Naive thymus-derived CD8-positive, alpha-beta T cell (primary cell): ENCODE results near the gene GALNT2. TPM values are rescaled to one million over a fixed set of nuclear protein-coding genes. Genes with fewer than 3 reads are reported as not detected.

Experiments
- ATAC-seq, 2 donors: fragments of 150-1000 bp; cut with Tn5 transposase in 1 of 2; sonication (Bioruptor Pico), chemical (Tn5 transposase) in 1 of 2; 1 replicate in 1 of 2; 2 replicates in 1 of 2; pipeline ENCODE4 v1.10.0; 2021; ENCODE audit warnings: mild to moderate bottlenecking in 2 of 2, moderate library complexity in 2 of 2
- POLR2A ChIA-PET: fragments of 350-600 bp; sonication (Branson Sonifier 250); formaldehyde crosslinking; loops from one replicate; lab custom pipeline; 2021; ENCODE audit warnings: antibody characterized with exemption; lab: Charles Lee
- DNase-seq, 10 donors: peaks; one replicate each; pipeline versions ENCODE4 v3.0.0 to v3.0.0-alpha.2; 2020 to 2022
- H3K27ac Mint-ChIP-seq, 10 donors: one replicate each; pipeline ENCODE4 v1.8.0; 2020 to 2022; ENCODE audit warnings: mild to moderate bottlenecking in 10 of 10, mixed read lengths in 10 of 10, moderate library complexity in 4 of 10, inconsistent platforms in 1 of 10
- H3K27me3 Mint-ChIP-seq, 5 donors: one replicate each; pipeline ENCODE4 v1.8.0; 2021 to 2022; ENCODE audit warnings: mixed read lengths in 5 of 5
- H3K36me3 Mint-ChIP-seq, 3 donors: one replicate each; pipeline ENCODE4 v1.8.0; 2020 to 2022; ENCODE audit warnings: mixed read lengths in 3 of 3, mild to moderate bottlenecking in 2 of 3, inconsistent platforms in 1 of 3
- H3K4me1 Mint-ChIP-seq, 4 donors: one replicate each; pipeline ENCODE4 v1.8.0; 2021 to 2022; ENCODE audit warnings: mixed read lengths in 4 of 4
- H3K4me3 Mint-ChIP-seq, 10 donors: one replicate each; pipeline ENCODE4 v1.8.0; 2020 to 2022; ENCODE audit warnings: mild to moderate bottlenecking in 10 of 10, mixed read lengths in 10 of 10, moderate library complexity in 6 of 10, inconsistent platforms in 1 of 10
- H3K9me3 Mint-ChIP-seq, 9 donors: one replicate each; pipeline ENCODE4 v1.8.0; 2020 to 2022; ENCODE audit warnings: mixed read lengths in 9 of 9, mild to moderate bottlenecking in 3 of 9, inconsistent platforms in 1 of 9, moderate library complexity in 1 of 9
- polyA plus RNA-seq, 3 donors: library from polyadenylated mRNA; unstranded; fragments of 300-500 nt; fragmentation: Illumina TruSeq; gene quantifications; one replicate each; pipeline ENCODE4 v1.2.3, GENCODE V29; 2021
- total RNA-seq, 8 experiments: library from RNA in 2 of 8; stranded (reverse) in 2 of 8; gene quantifications; one replicate each; pipeline ENCODE4 v1.2.3 and lab custom pipeline; 2021 to 2026

GALNT2 gene
- total and polyA plus RNA-seq, 5 experiments from 2014 or later, result 10.7 to 22.2 (median 15.3) TPM

DNA sequence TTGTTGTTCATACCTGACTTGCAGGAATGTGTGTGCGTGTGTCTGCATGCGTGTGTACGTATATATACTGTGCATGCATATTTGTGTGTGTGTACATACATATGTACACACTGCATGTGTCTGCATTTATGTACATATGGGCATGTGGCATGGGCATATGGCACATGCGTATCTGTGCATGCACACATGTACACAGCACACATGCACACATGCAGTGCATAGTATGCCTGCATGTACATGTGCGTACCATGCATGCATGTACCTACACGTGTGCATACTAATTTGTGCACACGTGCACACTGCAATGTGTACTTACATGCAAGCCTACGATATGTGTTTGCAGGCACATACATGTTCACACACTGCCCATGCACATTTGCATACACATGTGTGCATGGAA lies 43.9 kb downstream of the GALNT2 start:
- POLR2A ChIA-PET, result interaction anchor here (0.5 kb wide), 1 partner anchor 1323 kb away, joined by 4 read pairs; no protein-coding TSS in a partner anchor
- H3K4me1 Mint-ChIP-seq, result peaks cover 22 to 74% (median 71%) of the 10 kb centered on the region in 4 donors
- peak overlapping the region in 2 of 10 donors; percentile 9 to 57 for H3K27ac Mint-ChIP-seq
- no peaks in the 10 kb centered on the region for H3K27me3 Mint-ChIP-seq
- no peak for DNase-seq
- no peaks in the 10 kb centered on the region for H3K9me3 Mint-ChIP-seq
- H3K36me3 Mint-ChIP-seq, result peaks cover 0 to 21% (median 13%) of the 10 kb centered on the region in 3 donors
- no peak for ATAC-seq
- no peak overlapping the region for H3K4me3 Mint-ChIP-seq

DNA sequence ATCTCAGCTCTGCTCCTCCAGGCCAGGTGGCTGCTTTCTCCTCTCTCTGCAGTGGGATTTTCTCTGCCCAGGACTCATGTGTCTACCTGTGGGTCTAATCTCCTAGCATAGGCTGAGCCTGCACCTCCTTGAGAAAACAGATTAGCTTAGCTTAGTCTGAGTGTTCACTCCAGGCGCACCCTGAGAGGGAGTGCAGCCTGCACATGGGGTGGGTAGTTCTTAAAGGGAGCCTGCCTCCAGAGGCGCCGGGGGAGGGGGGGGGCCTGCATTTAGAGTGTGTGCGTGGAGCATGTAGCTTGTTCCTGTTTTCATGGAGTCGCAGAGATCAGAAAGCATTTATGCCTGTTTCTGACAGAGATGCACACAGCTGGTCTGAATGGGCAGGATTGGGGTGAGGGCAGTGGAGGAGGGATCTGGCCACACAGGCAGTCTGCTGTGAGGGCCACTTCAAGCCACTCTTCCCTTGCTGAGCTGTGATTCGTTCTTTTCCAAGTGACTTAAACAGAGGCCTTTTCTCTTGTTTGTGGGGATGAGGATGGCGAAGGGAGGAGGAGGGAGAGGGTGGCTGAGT lies 45.2 kb downstream of the GALNT2 start:
- Mint-ChIP-seq H3K4me3 (peak overlapping the region in 1 of 10 donors; percentile 36), H3K36me3 (peaks cover 0 to 27% (median 14%) of the 10 kb centered on the region in 3 donors), H3K27ac (peak overlapping the region in 4 of 10 donors; percentile 56 to 84 (median 74)), H3K27me3 (no peaks in the 10 kb centered on the region), H3K9me3 (no peaks in the 10 kb centered on the region), H3K4me1 (peaks cover 20 to 75% (median 68%) of the 10 kb centered on the region in 4 donors)
- DNase-seq, result no peak
- POLR2A ChIA-PET, result interaction anchor here (0.5 kb wide), 1 partner anchor 44 kb away, joined by 3 read pairs; no protein-coding TSS in a partner anchor
- ATAC-seq, result no peak

DNA sequence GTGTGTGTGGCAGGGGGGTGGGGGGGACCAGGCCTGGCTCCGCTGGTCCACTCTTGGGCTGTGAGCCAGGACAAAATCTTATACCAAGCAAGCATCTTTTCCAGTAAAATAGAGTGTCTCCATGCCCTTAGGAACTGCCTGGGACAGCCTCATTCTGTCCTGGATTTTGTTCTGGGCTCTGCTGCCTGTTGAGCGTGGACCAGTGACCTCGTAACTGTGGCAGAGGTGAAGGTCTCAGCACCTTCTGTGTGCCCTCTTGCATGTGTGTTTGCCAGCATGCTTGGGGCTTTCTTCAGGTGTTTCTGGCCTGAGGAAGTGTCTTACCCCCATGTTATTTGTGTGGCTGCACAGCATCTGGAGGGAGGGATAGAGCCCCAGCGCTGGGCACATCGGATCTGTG lies 45.7 kb downstream of the GALNT2 start:
- peak overlapping the region in 1 of 10 donors; percentile 29 for H3K27ac Mint-ChIP-seq
- no peak for ATAC-seq
- POLR2A ChIA-PET, result no interaction called here
- peak overlapping the region in 1 of 10 donors; percentile 11 for H3K4me3 Mint-ChIP-seq
- peaks cover 0 to 27% (median 14%) of the 10 kb centered on the region in 3 donors for H3K36me3 Mint-ChIP-seq
- H3K27me3 Mint-ChIP-seq, result no peaks in the 10 kb centered on the region
- no peaks in the 10 kb centered on the region for H3K9me3 Mint-ChIP-seq
- peaks cover 22 to 71% (median 67%) of the 10 kb centered on the region in 4 donors for H3K4me1 Mint-ChIP-seq
- DNase-seq, result no peak

- H3K36me3 Mint-ChIP-seq, result peaks cover 0 to 27% (median 14%) of the 10 kb centered on the region in 3 donors
- peak overlapping the region in 3 of 10 donors; percentile 19 to 38 (median 29) for H3K27ac Mint-ChIP-seq
- DNase-seq, result no peak
- POLR2A ChIA-PET, result interaction anchor here (0.6 kb wide), 1 partner anchor 21 kb away, joined by 5 read pairs; no protein-coding TSS in a partner anchor
- ATAC-seq, result no peak
- peaks cover 23 to 71% (median 65%) of the 10 kb centered on the region in 4 donors for H3K4me1 Mint-ChIP-seq
- H3K4me3 Mint-ChIP-seq, result no peak overlapping the region
- H3K27me3 Mint-ChIP-seq, result no peaks in the 10 kb centered on the region
- H3K9me3 Mint-ChIP-seq, result no peaks in the 10 kb centered on the region
Observed at GRCh38 chr1:230113235-230113592, 46.2 kb downstream of the GALNT2 start.

DNA sequence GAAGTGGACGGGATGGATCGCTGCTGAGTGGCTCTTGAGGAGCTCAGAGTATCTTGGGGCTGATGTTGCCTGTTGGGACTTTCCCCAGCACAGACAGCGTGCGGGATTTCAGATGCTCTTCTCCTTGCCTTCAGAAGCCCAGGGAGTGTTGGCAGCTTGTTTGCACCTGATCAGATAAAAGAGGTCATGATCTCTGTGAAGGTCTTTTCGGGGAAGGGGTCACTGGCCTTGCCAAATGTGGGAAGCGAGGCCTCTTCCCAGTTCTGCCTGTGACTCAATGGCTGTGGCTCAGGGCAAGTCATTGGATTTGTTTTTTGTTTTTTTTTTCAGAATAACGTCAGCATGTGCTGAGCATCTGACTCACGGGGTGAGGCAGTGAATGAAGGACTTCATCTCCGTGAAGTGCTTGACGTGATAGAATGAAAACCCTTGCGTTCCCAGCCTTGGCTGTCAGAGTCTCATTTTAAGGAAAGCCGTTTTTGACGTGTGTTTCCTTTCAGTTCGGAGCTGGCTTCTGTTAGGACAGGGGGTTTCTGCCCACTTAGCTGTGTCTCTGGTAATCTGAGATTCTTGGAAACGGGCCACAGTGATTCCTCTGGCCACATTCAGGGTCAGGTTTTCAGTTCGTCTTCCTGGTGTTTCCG lies 46.7 kb downstream of the GALNT2 start:
- no peaks in the 10 kb centered on the region for H3K9me3 Mint-ChIP-seq
- H3K27ac Mint-ChIP-seq, result peak overlapping the region in 2 of 10 donors; percentile 19 to 38
- no peak overlapping the region for H3K4me3 Mint-ChIP-seq
- H3K36me3 Mint-ChIP-seq, result peaks cover 0 to 27% (median 14%) of the 10 kb centered on the region in 3 donors
- no peaks in the 10 kb centered on the region for H3K27me3 Mint-ChIP-seq
- DNase-seq (no peak), ATAC-seq (no peak)
- H3K4me1 Mint-ChIP-seq, result peaks cover 23 to 71% (median 62%) of the 10 kb centered on the region in 4 donors
- POLR2A ChIA-PET, result interaction anchor here (0.6 kb wide), 1 partner anchor 20 kb away, joined by 5 read pairs; no protein-coding TSS in a partner anchor

GRCh38 chr1:230114237-230114651 lies 47.2 kb downstream of the GALNT2 start:
- no peak for ATAC-seq
- no peak for DNase-seq
- POLR2A ChIA-PET, result no interaction called here
- no peaks in the 10 kb centered on the region for H3K9me3 Mint-ChIP-seq
- no peaks in the 10 kb centered on the region for H3K27me3 Mint-ChIP-seq
- peaks cover 25 to 70% (median 57%) of the 10 kb centered on the region in 4 donors for H3K4me1 Mint-ChIP-seq
- H3K36me3 Mint-ChIP-seq, result peaks cover 0 to 27% (median 14%) of the 10 kb centered on the region in 3 donors
- H3K4me3 Mint-ChIP-seq, result no peak overlapping the region
- H3K27ac Mint-ChIP-seq, result peak overlapping the region in 1 of 10 donors; percentile 19

GRCh38 chr1:230117694-230118093 lies 50.7 kb downstream of the GALNT2 start:
- Mint-ChIP-seq H3K4me3 (no peak overlapping the region), H3K27ac (peak overlapping the region in 1 of 10 donors; percentile 65), H3K9me3 (no peaks in the 10 kb centered on the region), H3K4me1 (peaks cover 29 to 57% (median 46%) of the 10 kb centered on the region in 4 donors), H3K36me3 (peaks cover 0 to 36% (median 22%) of the 10 kb centered on the region in 3 donors), H3K27me3 (no peaks in the 10 kb centered on the region)
- ATAC-seq (no peak), DNase-seq (no peak)
- POLR2A ChIA-PET, result no interaction called here

DNA sequence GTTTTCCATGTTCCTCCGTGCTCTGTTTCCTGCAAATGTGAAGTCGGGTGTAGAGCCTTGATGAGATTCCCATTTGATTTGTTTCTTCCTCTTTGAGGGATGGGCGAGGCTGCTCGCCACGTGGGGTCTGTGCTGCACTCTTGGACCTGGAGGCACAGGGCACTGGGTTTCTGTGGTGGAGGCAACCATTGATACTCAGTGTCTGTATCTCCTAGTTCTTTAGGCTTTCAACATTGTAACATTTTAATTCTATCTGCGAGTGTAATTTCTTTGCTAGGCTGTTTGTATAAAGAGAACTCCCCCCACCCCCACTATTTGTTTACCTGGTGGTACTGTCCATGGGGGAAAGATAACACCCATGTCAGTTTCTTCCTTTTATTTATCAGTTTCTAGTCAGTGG lies 52.3 kb downstream of the GALNT2 start:
- Mint-ChIP-seq H3K9me3 (no peaks in the 10 kb centered on the region), H3K36me3 (peaks cover 0 to 26% (median 14%) of the 10 kb centered on the region in 3 donors), H3K27me3 (no peaks in the 10 kb centered on the region), H3K4me3 (no peak overlapping the region), H3K4me1 (peaks cover 32 to 63% (median 54%) of the 10 kb centered on the region in 4 donors), H3K27ac (peak overlapping the region in 2 of 10 donors; percentile 42 to 50)
- ATAC-seq (no peak), DNase-seq (no peak)
- POLR2A ChIA-PET, result no interaction called here

GRCh38 chr1:230120289-230120920 lies 53.4 kb downstream of the GALNT2 start:
- Mint-ChIP-seq H3K27me3 (no peaks in the 10 kb centered on the region), H3K9me3 (no peaks in the 10 kb centered on the region)

GRCh38 chr1:230120921-230121381 lies 53.9 kb downstream of the GALNT2 start:
- peaks cover 0 to 18% (median 11%) of the 10 kb centered on the region in 3 donors for H3K36me3 Mint-ChIP-seq
- H3K27me3 Mint-ChIP-seq, result no peaks in the 10 kb centered on the region
- POLR2A ChIA-PET, result no interaction called here
- H3K4me3 Mint-ChIP-seq, result no peak overlapping the region
- peak overlapping the region in 3 of 10 donors; percentile 2 to 80 (median 42) for H3K27ac Mint-ChIP-seq
- H3K4me1 Mint-ChIP-seq, result peaks cover 37 to 78% (median 64%) of the 10 kb centered on the region in 4 donors
- H3K9me3 Mint-ChIP-seq, result no peaks in the 10 kb centered on the region
- ATAC-seq, result no peak
- no peak for DNase-seq

More at GRCh38 chr1:230120289-230120920, 53.4 kb downstream of the GALNT2 start:
- ATAC-seq (no peak), DNase-seq (no peak)
- POLR2A ChIA-PET, result no interaction called here
- Mint-ChIP-seq H3K4me1 (peaks cover 36 to 74% (median 61%) of the 10 kb centered on the region in 4 donors), H3K4me3 (no peak overlapping the region), H3K36me3 (peaks cover 0 to 21% (median 13%) of the 10 kb centered on the region in 3 donors), H3K27ac (peak overlapping the region in 3 of 10 donors; percentile 24 to 80 (median 42))

DNA sequence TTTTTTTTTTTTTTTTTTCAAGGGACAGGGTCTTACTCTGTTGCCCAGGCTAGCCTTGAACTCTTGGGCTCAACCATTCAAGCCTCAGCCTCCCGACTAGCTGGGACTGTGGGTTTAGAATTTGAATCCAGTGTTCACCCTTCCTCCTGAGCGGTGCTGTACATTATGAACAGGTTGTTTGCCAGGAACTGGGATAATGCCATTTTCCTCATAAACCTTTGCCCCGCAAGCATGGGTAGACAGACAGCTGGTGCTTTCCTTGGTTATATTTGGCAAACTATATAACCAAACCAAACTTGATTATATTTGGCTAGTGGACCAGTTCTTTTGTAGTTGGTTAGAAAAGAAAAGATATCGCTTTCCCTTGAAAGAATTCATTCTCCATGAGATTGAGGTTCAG lies 54.9 kb downstream of the GALNT2 start:
- DNase-seq (no peak), ATAC-seq (no peak)
- Mint-ChIP-seq H3K27ac (peak overlapping the region in 1 of 10 donors; percentile 77), H3K4me3 (no peak overlapping the region), H3K36me3 (peaks cover 0 to 12% (median 8%) of the 10 kb centered on the region in 3 donors), H3K27me3 (no peaks in the 10 kb centered on the region), H3K4me1 (peaks cover 46 to 84% (median 68%) of the 10 kb centered on the region in 4 donors), H3K9me3 (no peaks in the 10 kb centered on the region)
- POLR2A ChIA-PET, result no interaction called here
